NCI-H82 treated with DMSO at 0.1 percent for 48 hours (cell line): Measurements from ENCODE around the gene TRAF1.

Source experiments
- DNase-seq: peaks from one replicate; lab custom pipeline; 2025; ENCODE audit not compliant: unreplicated experiment; lab: John Stamatoyannopoulos, UW

The TRAF1 gene

DNA sequence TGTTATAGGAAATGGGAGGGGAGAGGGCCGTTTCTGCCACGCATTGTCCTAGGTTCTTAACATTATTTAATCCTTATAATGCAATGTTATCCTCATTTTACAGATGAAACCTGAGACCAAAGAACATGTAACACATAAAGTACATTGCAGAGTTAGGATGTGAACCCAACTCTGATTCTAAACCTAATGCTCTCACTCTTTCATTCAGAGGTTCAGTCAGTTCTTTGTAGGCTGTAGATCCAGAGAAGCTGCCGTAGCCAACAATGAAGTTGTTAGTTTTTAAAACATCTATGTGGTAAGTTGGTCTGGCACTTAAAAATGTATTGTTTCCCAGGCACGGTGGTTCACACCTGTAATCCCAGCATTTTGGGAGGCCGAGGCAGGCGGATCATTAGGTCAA is 73.4 kb downstream of the TRAF1 start:
- no peak for DNase-seq
